Measurements from ENCODE around the gene SETD6.
"Not testable (repeated sequence)": the region's sequence is repeated elsewhere in the genome, so short reads cannot be mapped to it uniquely, and the experiment has no call there.

DNA sequence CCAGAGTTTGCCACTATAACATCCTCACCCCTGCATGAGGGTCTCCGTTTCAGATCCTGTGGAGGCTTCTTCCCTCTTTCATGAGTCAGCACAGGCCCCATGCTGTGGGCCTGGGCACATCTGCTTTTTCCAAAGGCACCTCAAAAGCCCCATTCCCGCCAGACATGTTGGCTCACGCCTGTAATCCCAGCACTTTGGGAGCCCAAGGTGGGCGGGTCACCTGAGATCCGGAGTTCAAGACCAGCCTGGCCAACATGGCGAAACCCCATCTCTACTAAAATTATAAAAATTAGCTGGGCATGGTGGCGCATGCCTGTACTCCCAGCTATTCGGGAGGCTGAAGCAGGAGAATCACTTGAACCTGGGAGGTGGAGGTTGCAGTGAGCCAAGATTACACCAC, 24.8 kb upstream of the SETD6 start:
- not testable (repeated sequence) for TF ChIP-seq MAFG (tag; conservative IDR thresholded peaks at IDR 0.05); CTCF (IDR thresholded peaks at IDR 0.05 in 2 of 3, conservative IDR thresholded peaks at IDR 0.05 in 1 of 3; ENCODE audit: insufficient read depth in 2 of 3, low read depth in 1 of 3, low read length in 3 of 3); GABPA (tag; conservative IDR thresholded peaks at IDR 0.05; ENCODE audit: low read depth); REST (IDR thresholded peaks at IDR 0.05; ENCODE audit: borderline replicate concordance); REST (CRISPR knock-in tag; IDR thresholded peaks at IDR 0.05; ENCODE audit: low read depth)
- TF ChIP-seq, protein P1, sequence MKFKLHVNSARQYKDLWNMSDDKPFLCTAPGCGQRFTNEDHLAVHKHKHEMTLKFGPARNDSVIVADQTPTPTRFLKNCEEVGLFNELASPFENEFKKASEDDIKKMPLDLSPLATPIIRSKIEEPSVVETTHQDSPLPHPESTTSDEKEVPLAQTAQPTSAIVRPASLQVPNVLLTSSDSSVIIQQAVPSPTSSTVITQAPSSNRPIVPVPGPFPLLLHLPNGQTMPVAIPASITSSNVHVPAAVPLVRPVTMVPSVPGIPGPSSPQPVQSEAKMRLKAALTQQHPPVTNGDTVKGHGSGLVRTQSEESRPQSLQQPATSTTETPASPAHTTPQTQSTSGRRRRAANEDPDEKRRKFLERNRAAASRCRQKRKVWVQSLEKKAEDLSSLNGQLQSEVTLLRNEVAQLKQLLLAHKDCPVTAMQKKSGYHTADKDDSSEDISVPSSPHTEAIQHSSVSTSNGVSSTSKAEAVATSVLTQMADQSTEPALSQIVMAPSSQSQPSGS (CRISPR knock-in tag; IDR thresholded peaks at IDR 0.05), result not testable (repeated sequence)
- TF ChIP-seq, protein P2, sequence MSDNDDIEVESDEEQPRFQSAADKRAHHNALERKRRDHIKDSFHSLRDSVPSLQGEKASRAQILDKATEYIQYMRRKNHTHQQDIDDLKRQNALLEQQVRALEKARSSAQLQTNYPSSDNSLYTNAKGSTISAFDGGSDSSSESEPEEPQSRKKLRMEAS (CRISPR knock-in tag; IDR thresholded peaks at IDR 0.05), result not testable (repeated sequence)
